ENCODE measurements around the gene MARCHF9. TPM values are rescaled to one million over a fixed set of nuclear protein-coding genes. Genes with fewer than 3 reads are reported as not detected.

MARCHF9 gene, protein sequence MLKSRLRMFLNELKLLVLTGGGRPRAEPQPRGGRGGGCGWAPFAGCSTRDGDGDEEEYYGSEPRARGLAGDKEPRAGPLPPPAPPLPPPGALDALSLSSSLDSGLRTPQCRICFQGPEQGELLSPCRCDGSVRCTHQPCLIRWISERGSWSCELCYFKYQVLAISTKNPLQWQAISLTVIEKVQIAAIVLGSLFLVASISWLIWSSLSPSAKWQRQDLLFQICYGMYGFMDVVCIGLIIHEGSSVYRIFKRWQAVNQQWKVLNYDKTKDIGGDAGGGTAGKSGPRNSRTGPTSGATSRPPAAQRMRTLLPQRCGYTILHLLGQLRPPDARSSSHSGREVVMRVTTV
- total RNA-seq (2022; extraction: Qiagen RNA extraction), result 6.4 to 8.0 TPM (median 7.8 TPM) in 5 replicates

GRCh38 chr12:57754411-57755193 is at the start of gene MARCHF9:
MARCHF9 (plus strand) TSS chr12:57755103; CDS start chr12:57755529, 426 bp downstream.

DNA sequence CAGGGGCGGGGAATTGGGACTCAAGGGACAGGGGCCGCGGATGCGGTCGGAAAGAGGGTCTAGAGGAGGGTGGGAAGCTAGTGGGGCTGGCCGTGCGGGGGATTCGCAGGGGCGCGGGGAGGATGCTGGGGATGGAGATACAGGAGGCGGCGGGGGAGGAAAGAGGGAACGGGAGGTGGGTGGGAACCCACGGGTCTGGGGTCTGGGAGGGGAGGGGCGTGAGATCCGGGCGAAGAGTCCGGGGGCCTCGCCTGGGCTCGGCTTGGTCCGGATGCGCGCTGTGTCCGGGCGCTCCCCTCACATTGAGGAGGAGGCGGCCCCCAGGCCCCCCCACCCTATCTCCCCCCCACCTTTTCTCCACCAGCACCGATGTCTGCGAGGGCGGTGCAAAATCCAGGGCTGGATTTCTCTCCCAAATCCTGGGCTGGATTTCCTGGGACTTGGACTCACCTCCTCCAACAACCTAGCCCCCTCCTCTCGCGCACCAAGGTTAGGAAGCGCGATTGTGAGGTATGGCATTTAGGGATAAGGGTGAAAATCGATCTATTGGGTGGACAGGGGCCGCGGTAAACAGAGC is 16.2 kb upstream of the MARCHF9 start, which contains the start of gene AGAP2:
TSS of gene AGAP2 (minus strand) at position 82 of the 577 bp plus-strand sequence. CDS start 496 bp downstream, outside the sequence.

DNA sequence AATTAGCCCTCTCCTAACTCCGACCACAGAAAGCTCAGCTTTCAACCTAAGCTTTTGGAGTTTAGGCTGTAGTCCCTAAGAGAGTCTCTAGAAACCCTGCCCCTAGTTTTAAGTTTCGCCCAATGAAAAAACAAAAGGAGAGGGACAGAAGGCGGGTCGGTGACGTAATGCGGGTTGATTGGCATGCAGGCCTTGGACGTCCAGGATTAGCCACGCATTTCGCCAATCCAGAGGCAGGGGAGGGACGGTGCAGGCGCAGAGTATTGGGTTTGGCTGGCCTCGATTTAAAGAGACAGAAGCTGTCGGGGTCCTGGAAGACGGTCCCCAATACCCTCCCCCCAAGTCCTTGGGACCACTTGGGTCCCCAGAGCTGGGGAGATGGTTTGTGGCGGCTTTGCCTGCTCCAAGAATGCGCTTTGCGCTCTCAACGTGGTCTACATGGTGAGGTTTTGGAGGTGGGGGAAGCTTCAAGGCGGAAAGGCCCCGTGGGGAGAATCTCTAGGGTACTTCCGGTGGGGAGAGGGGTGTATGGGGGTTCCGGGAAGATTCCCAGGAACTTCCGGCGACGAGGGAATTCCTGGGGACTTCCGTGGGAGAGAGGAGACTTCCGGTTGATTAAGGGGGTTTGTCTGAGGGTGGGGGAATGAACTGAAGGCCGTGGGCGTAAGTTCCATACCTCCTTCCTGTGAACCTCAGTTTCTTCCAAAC is 10.0 kb upstream of the MARCHF9 start, which contains the start of gene TSPAN31:
TSS of gene TSPAN31 (plus strand) at position 263 of the 708 bp plus-strand sequence. CDS start at position 379, 116 bp downstream.

GRCh38 chr12:57751788-57752667 is 2.9 kb upstream of the MARCHF9 start, which contains the start of gene CDK4:
CDK4 (minus strand) TSS chr12:57752310; CDS start chr12:57751717, 593 bp downstream.

GRCh38 chr12:57766464-57767304 is 11.8 kb downstream of the MARCHF9 start, which contains the start of gene CYP27B1:
CYP27B1 (minus strand) TSS chr12:57767078; CDS start chr12:57767041, 37 bp downstream.

DNA sequence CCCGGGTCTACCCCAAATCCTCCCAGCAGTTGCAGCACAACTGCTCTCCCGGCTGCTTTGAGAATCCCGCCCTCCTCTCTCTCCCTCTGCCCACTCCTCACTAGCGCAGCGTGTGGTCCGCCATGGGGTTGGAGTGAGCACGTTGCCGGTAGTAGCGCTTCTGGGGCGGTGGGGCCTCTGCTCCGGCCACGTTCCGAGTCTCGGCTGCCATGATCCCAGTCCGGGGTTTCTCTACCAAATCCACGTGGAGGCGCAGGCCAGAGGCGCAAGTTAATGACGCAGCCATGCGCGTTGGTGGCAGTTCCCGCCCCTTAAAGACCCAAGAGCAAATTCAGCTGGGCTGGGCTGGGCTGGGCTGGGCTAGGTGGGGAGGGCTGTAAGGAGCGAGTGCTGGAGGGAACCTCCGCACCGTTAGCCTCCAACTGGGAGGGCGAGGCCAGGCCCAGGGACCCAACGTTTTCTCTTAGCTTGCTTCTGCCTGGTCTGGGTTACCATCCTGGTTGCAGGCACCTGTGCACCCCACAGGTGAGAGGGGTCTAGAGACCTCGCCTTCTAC is 17.0 kb downstream of the MARCHF9 start, which contains the start of gene METTL1:
TSS of gene METTL1 (minus strand) at position 233 of the 556 bp plus-strand sequence. CDS start at position 211, 22 bp downstream.

DNA sequence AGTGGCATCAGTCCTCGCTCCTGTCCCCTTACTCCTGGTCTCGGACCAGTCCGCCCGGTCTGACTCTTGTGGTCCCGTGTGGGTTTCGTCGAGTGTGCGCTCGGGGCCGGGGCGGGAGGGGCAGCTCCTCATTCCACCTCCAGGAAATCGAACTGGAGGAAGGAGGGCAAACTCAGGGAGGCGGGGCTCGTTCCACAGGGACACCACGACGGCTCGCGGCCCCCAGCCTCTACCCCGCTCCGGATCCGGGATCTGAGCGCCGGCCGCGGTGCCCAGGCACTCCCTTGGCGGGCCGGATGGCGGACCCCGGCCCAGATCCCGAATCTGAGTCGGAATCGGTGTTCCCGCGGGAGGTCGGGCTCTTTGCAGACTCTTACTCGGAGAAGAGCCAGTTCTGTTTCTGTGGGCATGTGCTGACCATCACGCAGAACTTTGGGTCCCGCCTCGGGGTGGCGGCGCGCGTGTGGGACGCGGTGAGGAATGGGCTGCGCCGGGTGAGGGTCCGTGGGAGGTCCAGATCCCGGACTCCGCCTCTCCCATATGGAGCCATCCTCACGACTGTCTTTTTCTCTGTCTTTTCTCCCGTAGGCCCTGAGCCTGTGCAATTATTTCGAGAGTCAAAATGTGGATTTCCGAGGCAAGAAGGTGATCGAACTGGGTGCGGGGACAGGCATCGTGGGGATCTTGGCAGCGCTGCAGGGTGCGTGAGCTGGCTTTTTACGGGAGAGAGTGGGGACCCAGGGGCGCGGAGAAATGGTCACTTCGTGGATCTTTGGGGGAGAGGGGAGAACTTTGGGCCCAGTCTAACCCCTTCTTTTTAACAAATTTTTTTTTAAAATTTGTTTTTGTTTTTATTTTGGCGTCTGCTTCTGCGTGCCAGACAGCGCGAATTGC is 17.8 kb downstream of the MARCHF9 start, which contains the start of gene EEF1AKMT3:
TSS of gene EEF1AKMT3 (plus strand) at position 186 of the 894 bp plus-strand sequence. CDS start at position 297, 111 bp downstream.

GRCh38 chr12:57782608-57783465 is 27.9 kb downstream of the MARCHF9 start, which contains the start of gene TSFM:
TSFM (plus strand) TSS chr12:57782787; CDS start chr12:57782802, 15 bp downstream.

Other genes with a start within 250 kb of the MARCHF9 start
- gene DDIT3, start 234.6 kb upstream of the MARCHF9 start, total RNA-seq (2022; extraction: Qiagen RNA extraction), result 20.8 to 27.9 TPM (median 23.8 TPM) in 5 replicates
- gene MBD6, start 232.3 kb upstream of the MARCHF9 start, total RNA-seq (2022; extraction: Qiagen RNA extraction), result 19.1 to 28.6 TPM (median 26.3 TPM) in 5 replicates
- 119 to 184 TPM (median 123 TPM) in 5 replicates for gene DCTN2, start 207.9 kb upstream of the MARCHF9 start, total RNA-seq (2022; extraction: Qiagen RNA extraction)
- 0.17 to 0.24 TPM (median 0.21 TPM) in 5 replicates for gene KIF5A, start 205.1 kb upstream of the MARCHF9 start, total RNA-seq (2022; extraction: Qiagen RNA extraction)
- gene PIP4K2C, start 163.9 kb upstream of the MARCHF9 start, total RNA-seq (2022; extraction: Qiagen RNA extraction), result 39.3 to 45.9 TPM (median 40.5 TPM) in 5 replicates
- gene DTX3, start 150.3 kb upstream of the MARCHF9 start, total RNA-seq (2022; extraction: Qiagen RNA extraction), result 14.2 to 19.7 TPM (median 18.7 TPM) in 5 replicates
- 4.2 to 5.6 TPM (median 5.4 TPM) in 5 replicates for gene ARHGEF25, start 143.7 kb upstream of the MARCHF9 start, total RNA-seq (2022; extraction: Qiagen RNA extraction)
- gene B4GALNT1, start 121.9 kb upstream of the MARCHF9 start, total RNA-seq (2022; extraction: Qiagen RNA extraction), result 32.6 to 47.2 TPM (median 42.2 TPM) in 5 replicates
- gene OS9, start 61.0 kb upstream of the MARCHF9 start, total RNA-seq (2022; extraction: Qiagen RNA extraction), result 112 to 124 TPM (median 114 TPM) in 5 replicates
- gene AGAP2, start 16.4 kb upstream of the MARCHF9 start, total RNA-seq (2022; extraction: Qiagen RNA extraction), result 0.09 to 0.23 TPM (median 0.16 TPM) in 5 replicates
- gene TSPAN31, start 10.1 kb upstream of the MARCHF9 start, total RNA-seq (2022; extraction: Qiagen RNA extraction), result 15.0 to 22.2 TPM (median 17.1 TPM) in 5 replicates
- gene CDK4, start 2.8 kb upstream of the MARCHF9 start, total RNA-seq (2022; extraction: Qiagen RNA extraction), result 240 to 276 TPM (median 248 TPM) in 5 replicates
- 1.4 to 2.4 TPM (median 2.0 TPM) in 5 replicates for gene CYP27B1, start 12.0 kb downstream of the MARCHF9 start, total RNA-seq (2022; extraction: Qiagen RNA extraction)
- gene METTL1, start 17.0 kb downstream of the MARCHF9 start, total RNA-seq (2022; extraction: Qiagen RNA extraction), result 43.0 to 52.2 TPM (median 49.1 TPM) in 5 replicates
- 3.5 to 6.2 TPM (median 5.1 TPM) in 5 replicates for gene EEF1AKMT3, start 17.5 kb downstream of the MARCHF9 start, total RNA-seq (2022; extraction: Qiagen RNA extraction)
- 62.8 to 79.9 TPM (median 69.5 TPM) in 5 replicates for gene TSFM, start 27.7 kb downstream of the MARCHF9 start, total RNA-seq (2022; extraction: Qiagen RNA extraction)
- gene AVIL, start 63.6 kb downstream of the MARCHF9 start, total RNA-seq (2022; extraction: Qiagen RNA extraction), result 0.39 to 0.74 TPM (median 0.55 TPM) in 5 replicates
- 38.6 to 55.2 TPM (median 49.3 TPM) in 5 replicates for gene CTDSP2, start 91.6 kb downstream of the MARCHF9 start, total RNA-seq (2022; extraction: Qiagen RNA extraction)
- gene ATP23, start 186.5 kb downstream of the MARCHF9 start, total RNA-seq (2022; extraction: Qiagen RNA extraction), result 4.6 to 5.4 TPM (median 4.9 TPM) in 5 replicates

Measured in A549 treated with AZD2906 at 1 μM for 4 hours (cell line).